Hematopoietic multipotent progenitor cell treated with erythropoietin and hydrocortisone succinate and interleukin-3 and kit ligand, for 17 days (in vitro differentiated cells): Measurements from ENCODE around the gene LRP1B.

Source experiments
- DNase-seq: peaks from one replicate; pipeline ENCODE4 v3.0.0-alpha.2; 2015; ENCODE audit warnings: low spot score

The LRP1B gene

DNA sequence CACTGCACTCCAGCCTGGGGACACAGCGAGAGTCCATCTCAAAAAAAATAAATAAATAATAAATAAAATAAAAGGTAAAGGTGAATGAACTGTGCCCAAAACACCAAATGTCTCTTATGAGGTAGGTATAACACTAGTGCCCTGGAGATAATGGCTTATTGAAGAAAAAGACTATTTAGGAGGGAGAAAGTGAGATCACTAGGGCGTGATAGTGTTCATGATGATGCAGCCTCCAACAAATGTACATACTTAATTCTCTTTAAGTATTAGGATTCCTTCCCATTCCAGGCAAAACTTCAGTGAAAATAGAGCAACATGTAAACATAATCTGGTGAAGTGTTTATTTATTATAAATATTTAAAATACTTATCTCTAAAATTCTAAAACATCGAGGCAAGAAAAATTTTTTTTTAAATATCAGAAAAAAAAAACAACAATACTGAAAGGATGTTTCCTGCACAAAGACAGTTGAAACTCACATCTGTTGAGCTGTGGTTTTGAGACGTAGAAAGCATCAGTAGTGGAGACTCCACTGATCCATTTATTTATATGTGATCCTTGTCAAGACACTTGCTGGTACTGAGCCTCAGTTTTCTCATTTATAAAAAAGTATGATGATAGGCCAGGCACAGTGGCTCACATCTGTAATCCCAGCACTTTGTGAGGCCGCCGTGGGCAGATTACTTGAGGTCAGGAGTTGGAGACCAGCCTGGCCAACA is 183.3 kb downstream of the LRP1B start:
- DNase-seq = no peak

DNA sequence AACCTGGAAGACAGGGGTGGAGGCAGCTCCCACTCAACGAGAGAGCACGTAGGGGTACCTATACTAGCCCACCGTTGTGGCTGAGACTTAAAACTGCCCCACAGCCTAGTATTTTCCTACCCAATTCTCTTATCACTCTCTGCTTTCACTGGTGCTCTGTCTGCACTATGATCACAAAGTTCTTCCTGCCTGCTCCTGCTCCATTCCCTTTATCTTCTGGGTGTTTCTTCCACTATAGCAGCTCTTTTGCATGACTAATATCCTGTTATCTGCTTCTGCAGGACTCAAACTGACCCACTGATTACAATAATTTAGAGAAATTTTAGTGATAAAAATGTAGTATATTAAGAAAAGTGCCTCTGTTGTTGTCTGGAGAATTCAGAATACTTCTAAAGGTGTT is 184.8 kb downstream of the LRP1B start:
- no peak for DNase-seq

DNA sequence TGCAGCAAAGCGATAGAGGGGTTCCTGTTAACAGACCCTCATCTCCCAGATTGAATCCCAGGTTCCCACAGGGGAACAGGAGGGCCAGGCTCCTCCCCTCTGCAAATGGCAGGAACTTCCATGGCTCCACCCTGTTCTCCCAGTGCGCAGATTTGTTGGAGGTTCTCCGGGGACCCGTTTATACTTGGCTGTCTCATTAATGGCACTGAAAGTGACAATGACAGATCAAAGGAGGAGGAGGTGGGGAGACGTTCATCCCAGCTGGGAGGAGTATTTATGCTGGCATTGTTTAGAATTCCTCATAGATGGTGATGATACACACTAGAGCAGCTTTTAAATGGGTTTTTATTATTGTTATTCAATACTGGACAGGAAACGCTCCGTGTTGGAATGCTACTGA is 186.9 kb downstream of the LRP1B start:
- DNase-seq = no peak

DNA sequence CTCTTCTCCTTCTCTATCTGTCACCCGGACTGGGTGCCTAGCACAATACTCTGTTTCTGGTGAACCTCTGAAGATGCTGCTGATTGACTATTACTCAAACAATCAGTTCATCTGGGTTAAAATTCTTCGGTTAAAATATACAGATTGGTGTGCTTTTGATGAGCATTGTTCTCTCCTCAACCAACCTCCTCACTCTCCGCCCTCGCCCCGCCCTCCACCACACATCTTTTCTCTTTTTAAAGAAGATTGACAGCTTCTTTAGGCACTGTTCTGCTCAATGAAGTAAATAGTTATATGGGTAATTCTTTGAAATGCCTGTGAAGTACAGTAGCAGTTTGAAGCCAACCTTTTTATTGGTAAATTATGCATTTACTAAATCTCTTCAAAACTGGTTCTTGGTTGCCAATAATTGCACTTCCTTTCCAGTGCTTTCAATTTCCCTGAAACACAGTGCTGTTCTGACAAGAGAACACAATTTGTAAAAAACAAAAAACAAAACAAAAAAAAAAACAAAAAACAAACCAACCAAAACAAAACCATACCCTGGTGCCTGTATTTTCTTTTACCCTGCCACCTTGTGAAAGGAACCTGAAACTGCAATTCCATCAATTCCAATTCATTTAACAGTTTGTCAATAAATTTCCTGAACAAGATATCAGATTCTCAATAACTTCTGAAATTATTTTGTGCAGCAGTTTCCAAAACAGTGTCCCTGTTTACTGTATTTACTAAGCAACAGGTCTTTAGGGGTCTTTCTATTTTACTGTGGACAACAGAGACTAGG is 188.6 kb downstream of the LRP1B start:
- no peak for DNase-seq

DNA sequence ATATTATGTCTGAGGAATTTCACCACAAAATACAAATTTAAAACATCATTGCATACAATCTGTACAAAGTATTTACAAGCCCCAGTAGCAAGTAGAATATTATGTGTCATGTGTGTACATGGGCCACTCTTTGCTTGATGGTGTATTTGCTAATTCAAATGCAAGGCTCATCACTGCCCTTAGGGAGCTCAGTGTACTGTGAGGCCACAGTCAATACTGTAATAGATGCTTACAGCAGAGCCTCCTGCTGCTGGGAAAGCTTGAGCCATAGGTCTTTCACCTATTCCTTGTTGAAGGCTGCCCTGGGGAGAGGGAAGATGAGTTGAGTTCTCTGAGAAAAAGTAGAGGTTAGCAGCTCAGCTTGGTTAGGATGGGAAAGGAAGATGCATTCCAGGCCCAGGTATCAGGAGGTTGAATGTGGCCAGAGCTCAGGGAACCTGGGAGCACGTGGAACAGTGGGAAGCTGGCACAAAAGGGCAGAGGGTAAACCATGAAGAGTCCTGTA is 189.6 kb downstream of the LRP1B start:
- DNase-seq = no peak

DNA sequence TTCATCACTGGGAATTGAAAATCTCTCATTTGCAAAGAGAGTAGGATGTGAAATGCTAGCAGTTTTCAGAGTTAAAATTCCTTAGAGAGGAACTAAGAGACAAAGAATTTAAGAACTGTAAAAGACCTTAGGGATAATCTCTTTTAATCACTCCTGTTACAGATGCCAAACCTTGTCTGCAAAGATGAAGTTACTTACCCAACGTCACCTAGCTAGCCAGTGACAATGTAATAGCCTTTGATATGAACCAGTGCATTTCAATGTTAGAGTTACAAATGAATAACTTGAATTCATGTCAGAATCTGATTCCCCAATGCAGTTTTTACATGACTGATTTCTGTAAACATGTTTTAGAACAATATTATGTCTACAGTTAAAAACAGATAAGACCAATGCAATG is 190.1 kb downstream of the LRP1B start:
- no peak for DNase-seq

DNA sequence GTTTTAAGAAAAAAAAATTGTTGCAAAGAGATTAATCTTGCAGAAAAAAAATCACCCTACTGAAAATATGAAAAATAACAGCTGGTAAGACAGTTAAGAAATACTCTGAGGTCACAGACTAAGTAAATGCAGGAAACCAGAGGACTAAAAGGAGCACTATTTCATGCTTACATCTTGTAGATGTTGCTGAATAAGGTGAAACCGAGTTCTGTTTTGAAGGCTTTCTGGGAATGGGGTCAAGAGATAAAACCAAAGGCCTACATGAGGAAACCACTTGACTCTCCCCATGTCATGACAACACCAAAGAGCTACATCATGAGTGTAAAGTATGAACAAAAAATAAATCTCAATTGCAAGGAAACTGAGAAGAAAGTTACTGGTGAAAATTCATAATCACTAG is 197.6 kb downstream of the LRP1B start:
- no peak for DNase-seq

DNA sequence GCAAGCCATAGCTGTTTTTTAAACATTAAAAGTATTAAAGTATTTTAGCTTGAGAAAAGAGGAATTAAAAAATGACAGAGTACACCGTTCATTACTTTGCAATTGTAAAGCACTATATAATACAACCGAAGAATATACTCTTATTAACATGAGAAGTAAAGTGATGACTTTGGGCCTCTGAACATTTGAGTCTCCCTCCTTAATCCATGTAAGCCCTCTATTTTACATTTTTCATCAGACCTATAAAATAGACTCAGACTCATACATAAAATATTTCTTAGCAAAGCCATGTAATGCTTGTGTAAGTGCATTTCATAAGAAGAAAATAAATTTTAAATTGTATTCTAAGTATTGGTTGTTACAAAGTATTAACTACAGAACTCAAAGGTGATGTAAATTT is 198.6 kb downstream of the LRP1B start:
- no peak for DNase-seq

DNA sequence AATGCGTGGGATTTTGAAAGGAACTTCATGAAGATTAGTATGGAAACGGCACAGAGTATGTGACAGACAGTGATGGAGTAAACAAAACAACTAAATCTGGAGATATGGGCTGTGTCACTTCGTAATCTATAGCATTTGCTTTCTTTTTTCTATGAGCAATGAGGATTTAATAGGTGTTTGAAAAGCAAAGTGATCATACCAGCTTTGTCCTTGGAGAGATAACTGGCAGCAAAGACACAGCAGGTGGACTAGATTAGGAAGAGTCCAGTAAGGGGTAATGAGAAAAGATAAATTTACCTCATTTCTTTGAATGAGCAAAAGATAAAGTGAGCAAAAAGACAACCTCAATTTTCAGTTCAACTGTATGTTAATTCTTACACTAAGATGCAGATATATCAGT is 199.0 kb downstream of the LRP1B start:
- no peak for DNase-seq

DNA sequence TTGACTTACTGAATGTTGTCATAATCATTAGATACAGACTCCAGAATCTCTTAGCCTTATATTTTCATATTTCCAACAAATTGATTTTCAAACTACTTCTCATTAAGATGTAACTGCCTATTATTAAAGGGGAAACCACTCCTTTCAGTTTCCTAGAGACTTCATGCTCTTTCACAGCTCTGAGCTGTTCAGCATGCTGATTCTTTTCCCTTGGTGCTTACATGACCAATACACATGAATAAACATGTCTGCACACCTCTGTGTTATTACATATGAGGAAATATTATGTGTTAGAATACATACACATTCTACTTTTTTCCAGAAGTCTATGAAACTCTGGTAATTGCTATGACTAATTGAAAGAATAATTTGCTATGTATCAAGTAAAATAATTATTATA is 200.0 kb downstream of the LRP1B start:
- no peak for DNase-seq

DNA sequence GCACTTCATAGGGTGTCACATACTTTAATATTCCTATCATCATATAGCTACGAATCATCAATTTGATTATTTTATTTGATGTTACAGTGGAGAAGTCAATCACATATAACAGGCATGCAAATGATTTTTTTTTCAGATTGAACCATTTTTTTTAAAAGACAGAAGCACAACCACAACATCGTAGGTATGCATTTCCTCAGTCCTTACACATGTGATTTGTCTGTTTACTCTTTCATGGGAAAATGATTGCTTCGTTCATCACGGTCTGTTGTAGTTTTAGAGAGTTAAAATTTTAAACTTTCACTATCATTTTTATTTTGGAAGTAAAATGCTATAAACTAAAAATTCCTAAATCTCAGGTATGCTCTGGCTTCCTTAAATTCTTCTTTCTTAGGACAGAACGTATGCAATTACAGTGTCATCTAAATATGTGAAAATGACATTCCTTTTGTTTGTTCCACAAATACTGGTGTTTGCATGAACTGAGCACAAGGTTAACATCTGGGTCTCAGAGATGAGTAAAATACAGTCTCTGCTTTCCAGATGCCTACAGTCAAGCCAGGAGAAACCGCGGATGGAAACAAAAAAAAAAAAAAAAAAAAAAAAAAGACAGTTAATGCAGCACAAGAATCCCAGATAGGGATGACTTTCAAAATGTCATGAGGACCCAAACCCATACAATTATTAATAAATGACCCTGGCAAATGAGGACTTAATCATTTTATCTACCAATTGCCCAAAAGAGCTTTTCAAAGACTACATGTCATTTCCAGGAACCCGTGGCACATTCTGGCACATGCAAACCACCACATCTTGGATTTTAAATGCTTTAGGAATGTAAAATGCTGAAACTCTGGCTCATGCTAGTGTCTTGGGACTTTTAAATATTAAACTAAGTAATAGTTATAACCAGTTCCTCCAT is 201.2 kb downstream of the LRP1B start:
- DNase-seq = no peak

DNA sequence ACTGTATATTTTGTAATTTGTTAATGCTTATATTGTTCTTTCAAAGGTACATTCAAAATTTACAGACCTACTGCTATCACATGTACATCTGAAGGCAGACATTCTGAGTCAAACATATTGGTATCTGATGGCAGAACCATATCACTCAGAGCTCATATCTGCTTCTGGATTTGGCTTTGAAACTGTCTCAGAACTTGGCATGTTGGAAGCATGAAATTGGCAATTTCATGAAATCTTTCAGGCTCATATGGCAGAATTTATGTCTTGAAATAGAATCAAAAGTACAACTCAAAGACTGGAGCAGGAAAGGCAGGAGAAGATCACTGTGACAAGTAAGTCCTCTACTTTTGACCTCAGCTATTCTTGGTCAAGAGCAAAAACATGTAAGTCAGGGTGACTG is 202.3 kb downstream of the LRP1B start:
- no peak for DNase-seq

DNA sequence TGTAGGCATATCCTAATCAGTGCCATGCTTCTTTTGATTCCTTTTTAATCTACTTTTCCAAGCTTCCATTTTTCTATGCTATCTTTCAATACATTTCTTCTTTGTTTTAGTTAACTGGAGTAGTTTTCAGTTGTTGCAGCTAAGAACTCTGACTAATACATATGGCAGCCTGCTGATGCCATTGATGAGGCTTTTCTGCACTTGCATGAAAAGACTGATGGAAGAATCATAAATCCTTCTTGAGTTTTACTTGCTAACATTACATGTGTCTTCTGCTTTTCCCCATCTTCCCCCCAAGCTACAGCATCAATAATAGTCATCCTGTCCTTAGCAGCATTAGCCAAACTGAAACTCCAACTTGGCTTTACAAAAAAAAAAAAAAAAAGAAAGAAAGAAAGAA is 203.3 kb downstream of the LRP1B start:
- no peak for DNase-seq

DNA sequence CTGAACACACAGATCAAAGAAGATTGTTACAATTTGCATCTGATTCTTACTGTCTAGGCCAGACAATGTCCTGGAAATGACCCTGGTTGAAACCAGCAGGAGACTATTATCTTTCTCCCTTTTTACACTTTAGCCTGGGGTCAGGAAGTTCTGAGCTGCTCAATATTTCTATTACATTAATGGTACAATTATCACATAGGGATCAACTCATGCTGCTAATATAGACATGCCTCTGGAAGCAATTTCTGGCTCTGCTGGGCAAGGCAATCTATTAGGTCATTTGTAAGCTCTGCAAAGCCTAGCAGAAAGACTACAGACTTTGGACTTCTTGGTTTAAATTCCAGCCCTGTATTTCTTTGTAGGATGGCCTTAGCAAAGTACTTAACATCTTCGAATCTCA is 205.3 kb downstream of the LRP1B start:
- no peak for DNase-seq

DNA sequence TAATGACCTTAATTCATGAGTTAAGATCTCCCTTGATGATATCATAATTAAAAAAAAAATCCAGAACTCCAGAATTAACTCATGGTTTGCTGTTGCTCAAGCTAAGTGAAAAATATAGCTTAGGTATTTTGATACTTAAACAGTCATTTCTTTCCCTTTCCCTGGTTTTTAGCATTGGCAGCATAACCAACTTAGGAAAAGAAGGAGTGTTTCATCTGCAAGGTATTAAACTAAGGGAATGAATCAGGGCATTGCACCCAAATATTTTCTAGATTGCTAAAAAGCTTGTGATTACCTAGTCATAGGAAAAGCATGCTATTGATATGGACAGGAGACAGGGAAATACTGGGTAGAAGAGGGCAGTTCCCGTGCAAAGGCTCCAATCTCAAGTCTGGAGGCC is 207.2 kb downstream of the LRP1B start:
- DNase-seq = no peak

DNA sequence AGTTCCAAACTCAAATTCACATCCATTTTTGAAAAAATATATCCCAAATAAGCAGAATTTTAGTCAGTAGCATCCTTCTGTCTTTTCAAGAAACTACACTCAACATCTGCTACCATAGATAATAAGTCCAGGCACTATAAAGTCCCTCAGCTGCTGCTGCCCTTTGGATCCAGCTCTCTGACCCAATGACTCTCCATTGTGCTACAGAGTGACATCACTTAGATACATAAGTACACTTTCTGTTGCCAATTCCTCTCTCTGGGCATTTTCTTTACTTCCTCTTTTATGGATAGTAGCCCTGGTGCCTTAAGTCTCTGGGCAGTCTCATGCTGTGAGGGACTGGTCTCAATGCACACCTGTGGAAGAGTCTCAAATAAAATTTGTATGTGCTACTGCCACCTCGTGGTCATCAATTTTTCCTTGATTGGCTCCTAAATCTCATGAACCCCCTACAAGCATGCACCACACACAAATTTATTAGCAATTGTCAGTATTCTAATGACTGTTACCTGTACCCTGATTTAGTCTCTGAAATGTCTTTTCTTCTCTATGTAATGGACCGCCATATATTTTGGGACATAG is 219.2 kb downstream of the LRP1B start:
- no peak for DNase-seq

DNA sequence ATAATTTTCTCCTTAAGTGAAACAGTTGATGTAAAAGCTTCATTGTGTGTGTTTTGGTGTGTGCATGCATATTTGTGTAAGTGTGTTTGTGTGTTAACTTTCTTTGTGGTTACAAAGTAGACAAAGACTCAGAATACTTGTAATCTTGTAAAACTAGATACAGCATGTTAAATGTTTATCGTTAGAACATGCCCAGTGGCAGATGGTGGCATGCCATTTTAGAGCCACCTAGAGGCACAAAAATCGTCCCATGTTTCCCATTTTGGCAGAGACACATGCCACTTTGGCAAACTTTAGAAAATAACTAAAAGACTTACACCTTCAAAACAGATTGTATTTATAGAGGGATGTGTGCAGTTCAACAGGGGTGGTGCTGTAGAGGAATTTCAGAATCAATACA is 224.1 kb downstream of the LRP1B start:
- DNase-seq = no peak

DNA sequence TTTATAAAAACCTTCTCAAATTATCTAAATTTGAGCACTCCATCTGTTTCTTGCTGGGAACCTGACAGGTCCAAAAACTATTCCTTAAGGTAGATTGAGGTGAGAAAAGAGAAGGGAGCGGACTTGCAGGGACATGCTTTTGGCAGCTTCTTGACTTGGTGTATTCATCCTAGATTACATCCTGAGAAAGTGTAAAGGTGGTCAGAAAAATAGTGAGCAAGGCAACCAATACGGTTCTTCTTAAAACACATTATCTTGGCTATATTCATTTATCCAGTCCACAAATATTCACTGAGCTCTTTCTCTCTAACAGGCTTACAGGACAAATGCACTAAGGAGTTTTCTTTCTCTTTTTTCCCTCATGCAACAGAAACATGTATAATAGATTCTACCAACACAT is 230.0 kb downstream of the LRP1B start:
- DNase-seq = no peak

DNA sequence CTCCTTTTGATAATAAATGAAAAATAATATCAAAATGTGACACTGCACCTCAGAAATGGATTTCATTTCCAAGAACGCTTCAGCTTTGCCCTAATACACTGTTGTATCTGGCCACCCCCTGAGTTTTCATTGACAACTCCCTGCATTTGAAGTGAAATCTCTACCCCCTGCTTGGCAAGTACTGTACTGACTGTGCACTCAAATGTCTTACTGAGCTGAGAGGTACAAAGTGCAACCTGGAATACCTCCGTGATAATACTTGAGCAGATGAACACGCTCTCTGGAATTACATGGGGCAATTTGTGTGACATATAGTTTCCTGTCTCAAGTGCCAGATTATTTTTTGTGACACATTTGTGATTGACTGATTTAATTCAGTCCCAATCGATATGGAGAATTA is 231.1 kb downstream of the LRP1B start:
- no peak for DNase-seq

DNA sequence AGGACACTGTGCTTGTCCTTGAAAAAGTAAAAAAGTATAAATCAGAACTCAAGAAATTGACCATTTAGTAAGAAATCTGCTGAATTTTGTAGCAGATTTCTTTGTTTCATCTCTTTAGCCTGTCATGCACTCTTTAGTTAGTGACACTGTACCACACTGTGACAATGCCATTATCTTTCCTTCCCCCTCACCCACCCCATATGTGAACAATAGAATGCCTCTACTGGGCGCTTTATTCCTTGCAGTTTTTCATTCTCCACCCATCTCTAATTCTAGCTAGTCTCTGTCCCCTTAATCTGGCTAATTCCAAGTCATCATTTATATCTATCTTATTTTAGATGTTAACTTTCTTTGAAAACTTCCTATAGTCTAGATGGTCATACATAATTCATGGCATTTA is 241.0 kb downstream of the LRP1B start:
- no peak for DNase-seq

DNA sequence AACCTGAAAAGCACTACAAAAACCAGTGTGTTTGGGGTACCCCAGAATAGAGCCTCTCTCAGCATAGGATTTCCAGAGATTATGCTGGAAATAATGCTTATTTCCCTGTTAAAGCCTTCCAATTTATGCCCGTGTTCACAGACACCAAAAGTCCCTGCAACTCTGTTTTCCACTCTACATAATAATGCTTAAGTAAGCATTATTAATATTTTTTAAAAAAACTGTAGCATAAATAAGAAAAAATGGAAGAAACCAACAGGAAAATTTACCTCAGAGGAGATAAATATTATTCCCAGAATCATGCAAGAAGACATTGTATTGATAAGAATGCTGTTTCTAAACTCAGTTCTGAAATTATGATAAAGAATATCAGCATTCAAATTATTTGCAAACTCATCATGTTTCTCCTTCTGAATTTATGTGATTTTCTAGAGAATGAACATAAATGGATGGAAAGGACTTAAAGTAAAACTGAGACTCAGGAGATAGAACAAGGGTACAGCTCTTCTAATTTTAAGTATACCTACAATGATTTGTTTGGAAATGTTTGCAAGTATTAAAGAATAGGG is 241.7 kb downstream of the LRP1B start:
- DNase-seq = no peak

DNA sequence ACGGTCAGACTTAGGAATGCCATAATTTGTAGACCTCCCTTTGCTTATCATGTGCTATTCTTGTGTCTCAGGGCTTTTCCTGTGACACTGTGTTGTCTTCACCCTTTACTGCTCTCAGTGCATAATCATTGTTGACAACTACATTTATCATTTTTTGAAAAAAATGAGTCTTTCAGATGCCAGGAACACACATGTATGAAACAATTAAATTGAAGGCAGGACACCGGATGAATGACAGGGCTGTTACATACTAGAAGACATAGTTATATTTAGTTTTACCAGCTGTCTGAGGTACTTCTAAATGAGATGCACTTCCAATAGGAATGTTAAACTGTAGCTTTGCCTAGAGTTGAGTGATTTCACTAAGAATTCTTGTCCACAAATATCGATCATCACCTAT is 243.5 kb downstream of the LRP1B start:
- DNase-seq = no peak
